NOMO-1 (cell line): ENCODE results near the gene CAMTA1.

Source experiments
- DNase-seq, 2 experiments: peaks; one replicate each; lab custom pipeline; 2025; ENCODE audit not compliant: unreplicated experiment in 2 of 2; lab: John Stamatoyannopoulos, UW

Gene CAMTA1

GRCh38 chr1:7475691-7476090, 690.4 kb downstream of the CAMTA1 start:
- DNase-seq = no peak

GRCh38 chr1:7476402-7476801, 691.1 kb downstream of the CAMTA1 start:
- DNase-seq = no peak

- no peak for DNase-seq
Observed at GRCh38 chr1:7476861-7477547, 691.8 kb downstream of the CAMTA1 start.

GRCh38 chr1:7477593-7477992, 692.3 kb downstream of the CAMTA1 start:
- DNase-seq = no peak

GRCh38 chr1:7478142-7478790, 693.0 kb downstream of the CAMTA1 start:
- DNase-seq = no peak

GRCh38 chr1:7478809-7479499, 693.7 kb downstream of the CAMTA1 start:
- DNase-seq = no peak

GRCh38 chr1:7479571-7479970, 694.3 kb downstream of the CAMTA1 start:
- no peak for DNase-seq

- no peak for DNase-seq
Observed at GRCh38 chr1:7481194-7481593, 695.9 kb downstream of the CAMTA1 start.

GRCh38 chr1:7482077-7482476, 696.8 kb downstream of the CAMTA1 start:
- DNase-seq = no peak

- DNase-seq = no peak
Observed at GRCh38 chr1:7482772-7483495, 697.7 kb downstream of the CAMTA1 start.

- DNase-seq = no peak
Observed at GRCh38 chr1:7483634-7484383, 698.6 kb downstream of the CAMTA1 start.

GRCh38 chr1:7485086-7485780, 700.0 kb downstream of the CAMTA1 start:
- no peak for DNase-seq

- DNase-seq = no peak
Observed at GRCh38 chr1:7485826-7486225, 700.6 kb downstream of the CAMTA1 start.

- DNase-seq = no peak
Observed at GRCh38 chr1:7487766-7488474, 702.7 kb downstream of the CAMTA1 start.

- no peak for DNase-seq
Observed at GRCh38 chr1:7488475-7488842, 703.2 kb downstream of the CAMTA1 start.

GRCh38 chr1:7489586-7489985, 704.3 kb downstream of the CAMTA1 start:
- DNase-seq = no peak

- DNase-seq = no peak
Observed at GRCh38 chr1:7490576-7490975, 705.3 kb downstream of the CAMTA1 start.

GRCh38 chr1:7491109-7491817, 706.0 kb downstream of the CAMTA1 start:
- DNase-seq = no peak

GRCh38 chr1:7491818-7492173, 706.5 kb downstream of the CAMTA1 start:
- no peak for DNase-seq
